Caco-2 (cell line): ENCODE measurements around the gene SEC22C. TPM values are rescaled to one million over a fixed set of nuclear protein-coding genes. Genes with fewer than 3 reads are reported as not detected.
A peak's percentile ranks its signal among the peaks of the same experiment; 100 is the strongest.

ENCODE experiments used
- BruUV-seq: library from RNA; stranded (reverse); fragments of 400-500 nt; replicated peaks from 2 replicates; lab custom pipeline; 2021; lab: Mats Ljungman, UMichigan
- CTCF ChIA-PET: fragments of 300-600 bp; sonication (Branson Sonifier 250); formaldehyde crosslinking; loops from one replicate; lab custom pipeline; 2022; ENCODE audit warnings: antibody characterized with exemption; lab: Charles Lee
- POLR2A ChIA-PET: fragments of 300-600 bp; sonication (Branson Sonifier 250); formaldehyde crosslinking; loops from one replicate; lab custom pipeline; 2022; ENCODE audit warnings: antibody characterized with exemption; lab: Charles Lee
- DNase-seq, 2 experiments: peaks; one replicate each; pipeline versions ENCODE4 v3.0.0 to v3.0.0-alpha.2; 2020 to 2022
- H3K27me3 ChIP-seq: replicated peaks from 2 replicates; pipeline ENCODE4 v1.6.0; 2011; ENCODE audit warnings: low read length; ENCODE audit not compliant: control insufficient read depth, insufficient read depth
- H3K36me3 ChIP-seq: 2 replicates; pipeline ENCODE4 v1.5.1; 2011; ENCODE audit warnings: low read length; ENCODE audit not compliant: control insufficient read depth, insufficient read depth
- H3K4me1 ChIP-seq: fragments of 250-450 bp; sonication (Bioruptor Pico); 2 replicates; pipeline ENCODE4 v1.5.1; 2020; ENCODE audit warnings: mild to moderate bottlenecking
- H3K4me3 ChIP-seq: 2 replicates; pipeline ENCODE4 v1.5.1; 2011; ENCODE audit warnings: low read depth, mild to moderate bottlenecking, control low read depth, low read length
- H3K9me3 ChIP-seq: fragments of 250-450 bp; sonication (Bioruptor Pico); 2 replicates; pipeline ENCODE4 v1.5.1; 2020; ENCODE audit warnings: mild to moderate bottlenecking, moderate library complexity
- H3K27ac Mint-ChIP-seq: one replicate; pipeline ENCODE4 v1.8.0; 2022; ENCODE audit warnings: mixed read lengths; ENCODE audit not compliant: unreplicated experiment
- H3K27me3 Mint-ChIP-seq: one replicate; pipeline ENCODE4 v1.8.0; 2022; ENCODE audit warnings: mixed read lengths; ENCODE audit not compliant: insufficient read depth, unreplicated experiment
- H3K36me3 Mint-ChIP-seq: one replicate; pipeline ENCODE4 v1.8.0; 2022; ENCODE audit warnings: mild to moderate bottlenecking, mixed read lengths; ENCODE audit not compliant: insufficient read depth, unreplicated experiment
- H3K4me1 Mint-ChIP-seq: one replicate; pipeline ENCODE4 v1.8.0; 2022; ENCODE audit warnings: low read depth, mixed read lengths; ENCODE audit not compliant: unreplicated experiment
- H3K4me3 Mint-ChIP-seq: one replicate; pipeline ENCODE4 v1.8.0; 2022; ENCODE audit warnings: mild to moderate bottlenecking, moderate library complexity, mixed read lengths; ENCODE audit not compliant: unreplicated experiment
- H3K9me3 Mint-ChIP-seq: one replicate; pipeline ENCODE4 v1.8.0; 2022; ENCODE audit warnings: mixed read lengths; ENCODE audit not compliant: unreplicated experiment
- CTCF ChIP-seq, 2 experiments: fragments of 200-600 bp in 1 of 2; IDR thresholded peaks; 1 replicate in 1 of 2; 2 replicates in 1 of 2; pipeline versions ENCODE4 v1.5.1 to v1.8.0; 2011 to 2022; ENCODE audit warnings: antibody characterized with exemption in 1 of 2, control low read depth in 1 of 2, inconsistent platforms in 1 of 2, low read depth in 1 of 2, low read length in 1 of 2, mild to moderate bottlenecking in 1 of 2, moderate library complexity in 1 of 2; ENCODE audit not compliant: insufficient read depth in 1 of 2, severe bottlenecking in 1 of 2, unreplicated experiment in 1 of 2
- intact Hi-C: fragments of 100-400 bp; cut with micrococcal nuclease; formaldehyde crosslinking; loops from one replicate; pipeline ENCODE4 v1.10.0; 2022; ENCODE audit not compliant: unreplicated experiment
- total RNA-seq: library from RNA; stranded (reverse); gene quantifications from 2 replicates; pipeline ENCODE4 v1.2.3, GENCODE V29; 2022

SEC22C gene
- total RNA-seq, 1 experiment from 2014 or later = 36.4 TPM

GRCh38 chr3:42589382-42590109, 7.8 kb upstream of the SEC22C start:
- no peaks in the 10 kb centered on the region for H3K9me3 ChIP-seq
- TF ChIP-seq CTCF (IDR thresholded peaks at IDR 0.05; ENCODE audit: insufficient read depth in 1 of 2, low read depth in 1 of 2, low read length in 1 of 2, severe bottlenecking in 1 of 2, unreplicated experiment in 1 of 2) = no peak
- Mint-ChIP-seq H3K27me3 (no peaks in the 10 kb centered on the region), H3K4me3 (peak overlapping the region; percentile 81), H3K36me3 (peaks cover 24% of the 10 kb centered on the region), H3K9me3 (no peaks in the 10 kb centered on the region), H3K4me1 (no peaks in the 10 kb centered on the region), H3K27ac (peak overlapping the region; percentile 87)
- TSS peak; percentile 88 for BruUV-seq
- H3K36me3 ChIP-seq = no peaks in the 10 kb centered on the region
- POLR2A ChIA-PET = interaction anchor here (1.2 kb wide), 1 partner anchor 8 kb away, joined by 24 read pairs; the partner anchor contains the start of gene SEC22C
- no peak for DNase-seq
- no peaks in the 10 kb centered on the region for H3K27me3 ChIP-seq
- peaks cover 18% of the 10 kb centered on the region for H3K4me1 ChIP-seq
- H3K4me3 ChIP-seq = peak overlapping the region; percentile 37
- CTCF ChIA-PET = interaction anchor here (1.7 kb wide), 1 partner anchor 11 kb away, joined by 9 read pairs; the partner anchor contains the start of gene NKTR
- intact Hi-C loops = loop anchor here (1.0 kb wide), 2 partner anchors 7 to 11 kb away; partner anchors contain the start of gene NKTR

GRCh38 chr3:42588625-42589024, 6.9 kb upstream of the SEC22C start:
- H3K36me3 ChIP-seq = no peaks in the 10 kb centered on the region; the same call in 1 of the 2 replicates
- TF ChIP-seq CTCF (IDR thresholded peaks at IDR 0.05; ENCODE audit: insufficient read depth in 1 of 2, low read depth in 1 of 2, low read length in 1 of 2, severe bottlenecking in 1 of 2, unreplicated experiment in 1 of 2) = no peak
- CTCF ChIA-PET = no interaction called here
- peaks cover 18% of the 10 kb centered on the region for H3K4me1 ChIP-seq
- H3K36me3 Mint-ChIP-seq = peaks cover 18% of the 10 kb centered on the region
- H3K4me1 Mint-ChIP-seq = no peaks in the 10 kb centered on the region
- no peaks in the 10 kb centered on the region for H3K27me3 ChIP-seq
- no peaks in the 10 kb centered on the region for H3K9me3 Mint-ChIP-seq
- H3K9me3 ChIP-seq = no peaks in the 10 kb centered on the region
- POLR2A ChIA-PET = no interaction called here
- intact Hi-C loops = no loop called here
- no peak overlapping the region for H3K4me3 ChIP-seq
- no TSS peak for BruUV-seq
- no peak for DNase-seq
- H3K4me3 Mint-ChIP-seq = no peak overlapping the region
- no peaks in the 10 kb centered on the region for H3K27me3 Mint-ChIP-seq
- no peak overlapping the region for H3K27ac Mint-ChIP-seq

GRCh38 chr3:42582474-42583070, 805 bp upstream of the SEC22C start:
- BruUV-seq = TSS peak; percentile 74
- H3K4me1 ChIP-seq = peaks cover 12% of the 10 kb centered on the region
- no peaks in the 10 kb centered on the region for H3K9me3 ChIP-seq
- H3K9me3 Mint-ChIP-seq = no peaks in the 10 kb centered on the region
- peak overlapping the region; percentile 87 for H3K27ac Mint-ChIP-seq
- ChIA-PET CTCF (interaction anchor here (1.0 to 1.9 kb wide), 3 partner anchors 18 to 167 kb away, joined by 3 to 9 read pairs (median 4); partner anchors contain the start of gene NKTR), POLR2A (interaction anchor here (0.6 to 3.1 kb wide), 4 partner anchors 8 to 223 kb away, joined by 3 to 24 read pairs (median 10); partner anchors contain the start of genes NKTR and SS18L2)
- no peaks in the 10 kb centered on the region for H3K27me3 Mint-ChIP-seq
- H3K4me3 Mint-ChIP-seq = peak overlapping the region; percentile 79
- H3K4me1 Mint-ChIP-seq = peaks cover 13% of the 10 kb centered on the region
- no peak for DNase-seq
- no peak for TF ChIP-seq CTCF (IDR thresholded peaks at IDR 0.05; ENCODE audit: insufficient read depth in 1 of 2, low read depth in 1 of 2, low read length in 1 of 2, severe bottlenecking in 1 of 2, unreplicated experiment in 1 of 2)
- H3K36me3 ChIP-seq = no peaks in the 10 kb centered on the region; the same call in 1 of the 2 replicates
- intact Hi-C loops = loop anchor here (1.0 to 5.0 kb wide), 4 partner anchors 8 to 170 kb away; partner anchors contain the start of genes NKTR, SS18L2 and ZBTB47
- H3K36me3 Mint-ChIP-seq = peaks cover 16% of the 10 kb centered on the region
- no peaks in the 10 kb centered on the region for H3K27me3 ChIP-seq
- peak overlapping the region; percentile 58 for H3K4me3 ChIP-seq
